Parathyroid adenoma (tissue), 2 donors: Measurements from ENCODE around the gene ADARB2.
"Not testable (repeated sequence)": the region's sequence is repeated elsewhere in the genome, so short reads cannot be mapped to it uniquely, and the experiment has no call there.

ENCODE experiments used
- H2AFZ ChIP-seq: fragments of 300-600 bp; sonication (generic); one replicate; pipeline ENCODE4 v1.7.0; 2017; ENCODE audit warnings: antibody characterized with exemption, mild to moderate bottlenecking
- H3K27ac ChIP-seq: fragments of 300-600 bp; sonication (generic); one replicate; pipeline ENCODE4 v1.7.0; 2017
- H3K27me3 ChIP-seq: fragments of 300-600 bp; sonication (generic); one replicate; pipeline ENCODE4 v1.7.0; 2017; ENCODE audit warnings: low read length; ENCODE audit not compliant: control insufficient read depth, insufficient read depth
- H3K36me3 ChIP-seq: fragments of 300-600 bp; sonication (generic); one replicate; pipeline ENCODE4 v1.7.0; 2017; ENCODE audit warnings: low read length; ENCODE audit not compliant: control insufficient read depth, insufficient read depth
- H3K4me1 ChIP-seq: fragments of 300-600 bp; sonication (generic); one replicate; pipeline ENCODE4 v1.7.0; 2017; ENCODE audit warnings: control low read depth
- H3K4me2 ChIP-seq: fragments of 300-600 bp; sonication (generic); one replicate; pipeline ENCODE4 v1.7.0; 2017; ENCODE audit warnings: low read length
- H3K4me3 ChIP-seq: fragments of 300-600 bp; sonication (generic); one replicate; pipeline ENCODE4 v1.7.0; 2017; ENCODE audit warnings: low read depth, low read length
- H3K79me2 ChIP-seq: fragments of 300-600 bp; sonication (generic); one replicate; pipeline ENCODE4 v1.7.0; 2017; ENCODE audit warnings: control low read depth
- H3K9ac ChIP-seq: fragments of 300-600 bp; sonication (generic); one replicate; pipeline ENCODE4 v1.7.0; 2017; ENCODE audit warnings: mild to moderate bottlenecking
- H3K9me3 ChIP-seq: fragments of 300-600 bp; sonication (generic); one replicate; pipeline ENCODE4 v1.7.0; 2017; ENCODE audit warnings: low read length; ENCODE audit not compliant: control insufficient read depth
- CTCF ChIP-seq: fragments of 300-600 bp; sonication (generic); IDR thresholded peaks from one replicate; pipeline ENCODE4 v1.7.0; 2017; ENCODE audit warnings: antibody characterized with exemption, mild to moderate bottlenecking
- donor health status: primary hyperparathyroidism.

The ADARB2 gene

GRCh38 chr10:1398626-1399410, 338.5 kb downstream of the ADARB2 start:
- no peak overlapping the region for H2AFZ ChIP-seq
- no peak overlapping the region for H3K4me3 ChIP-seq
- no peak overlapping the region for H3K4me2 ChIP-seq
- H3K9ac ChIP-seq = no peak overlapping the region
- no peaks in the 10 kb centered on the region for H3K9me3 ChIP-seq
- no peaks in the 10 kb centered on the region for H3K4me1 ChIP-seq
- no peak overlapping the region for H3K27ac ChIP-seq
- no peaks in the 10 kb centered on the region for H3K27me3 ChIP-seq
- TF ChIP-seq CTCF = no peak
- H3K36me3 ChIP-seq = no peaks in the 10 kb centered on the region
- H3K79me2 ChIP-seq = no peaks in the 10 kb centered on the region

GRCh38 chr10:1398116-1398515, 339.2 kb downstream of the ADARB2 start:
- H3K36me3 ChIP-seq, H3K4me1 ChIP-seq, H3K4me3 ChIP-seq, H3K9me3 ChIP-seq, H2AFZ ChIP-seq, H3K27me3 ChIP-seq, H3K27ac ChIP-seq, H3K9ac ChIP-seq, H3K4me2 ChIP-seq, H3K79me2 ChIP-seq: not testable (repeated sequence)

- no peak overlapping the region for H3K4me2 ChIP-seq
- H3K9ac ChIP-seq = no peak overlapping the region
- no peaks in the 10 kb centered on the region for H3K4me1 ChIP-seq
- H3K4me3 ChIP-seq = no peak overlapping the region
- TF ChIP-seq CTCF = no peak
- no peaks in the 10 kb centered on the region for H3K36me3 ChIP-seq
- H3K27ac ChIP-seq = no peak overlapping the region
- H3K79me2 ChIP-seq = no peaks in the 10 kb centered on the region
- H3K9me3 ChIP-seq = no peaks in the 10 kb centered on the region
- H3K27me3 ChIP-seq = no peaks in the 10 kb centered on the region
- no peak overlapping the region for H2AFZ ChIP-seq
Measured at GRCh38 chr10:1396297-1396635, 341.1 kb downstream of the ADARB2 start.

- Histone ChIP-seq H3K4me3 (no peak overlapping the region), H3K27me3 (no peaks in the 10 kb centered on the region), H3K27ac (no peak overlapping the region), H3K4me1 (no peaks in the 10 kb centered on the region), H3K36me3 (no peaks in the 10 kb centered on the region), H2AFZ (no peak overlapping the region), H3K4me2 (no peak overlapping the region), H3K9me3 (no peaks in the 10 kb centered on the region), H3K9ac (no peak overlapping the region), H3K79me2 (no peaks in the 10 kb centered on the region)
- no peak for TF ChIP-seq CTCF
Measured at GRCh38 chr10:1395481-1396296, 341.6 kb downstream of the ADARB2 start.

- Histone ChIP-seq H3K4me3 (no peak overlapping the region), H3K27me3 (no peaks in the 10 kb centered on the region), H3K36me3 (no peaks in the 10 kb centered on the region), H3K27ac (no peak overlapping the region), H3K79me2 (no peaks in the 10 kb centered on the region), H3K9ac (no peak overlapping the region), H3K4me1 (no peaks in the 10 kb centered on the region), H3K4me2 (no peak overlapping the region), H3K9me3 (no peaks in the 10 kb centered on the region), H2AFZ (no peak overlapping the region)
- TF ChIP-seq CTCF = no peak
Measured at GRCh38 chr10:1395025-1395480, 342.3 kb downstream of the ADARB2 start.
